Measurements from ENCODE around the gene IRS1.

The IRS1 gene

DNA sequence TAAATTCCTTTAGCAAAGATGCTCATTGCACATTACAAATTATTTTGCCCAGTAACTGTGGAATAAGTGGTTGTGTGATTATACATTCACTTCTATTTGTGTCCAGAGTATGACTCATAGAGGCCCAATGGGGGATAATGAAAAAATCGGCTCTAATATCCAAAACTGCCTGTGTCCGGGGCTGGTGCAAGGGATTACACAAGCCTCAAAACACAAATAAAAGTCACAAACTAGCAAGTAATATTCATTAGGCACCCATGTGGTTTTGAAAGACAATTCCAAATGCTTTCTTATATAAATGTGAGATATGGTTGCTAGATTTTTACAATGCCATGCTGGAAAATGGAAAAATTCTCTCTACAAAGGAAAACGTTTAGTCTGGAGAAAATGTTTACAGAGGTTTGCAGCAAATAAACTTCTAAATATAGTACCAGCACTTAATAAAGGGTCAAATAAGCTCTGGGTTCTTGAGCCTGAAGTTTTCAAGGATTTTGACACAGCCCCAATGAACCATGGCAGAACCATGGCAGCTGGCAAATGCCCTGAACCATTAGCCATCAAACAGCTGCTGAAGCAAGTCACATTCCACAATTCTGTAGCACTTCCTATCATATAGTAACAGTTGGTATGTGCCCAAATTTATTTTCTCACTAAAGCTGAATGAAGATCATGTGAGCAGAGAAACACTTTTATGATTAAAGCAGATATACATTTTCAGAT is 40.5 kb downstream of the IRS1 start:
- Histone ChIP-seq H4K20me1 (ENCODE audit: insufficient read depth) (no peaks in the 10 kb centered on the region), H3K27ac (no peak overlapping the region), H2AFZ (ENCODE audit: low read depth) (no peak overlapping the region), H3K36me3 (ENCODE audit: insufficient read depth) (no peaks in the 10 kb centered on the region), H3K4me1 (ENCODE audit: low read depth, poor library complexity, severe bottlenecking) (peaks cover 4% of the 10 kb centered on the region), H3K4me2 (no peak overlapping the region), H3K4me3 (IDR thresholded peaks at IDR 0.05; ENCODE audit: insufficient read depth, low read depth, low read length) (no peak overlapping the region), H3K9ac (no peak overlapping the region), H3K27me3 (ENCODE audit: insufficient read depth, low read depth) (no peaks in the 10 kb centered on the region), H3K79me2 (ENCODE audit: insufficient read depth, low read depth) (no peaks in the 10 kb centered on the region)
- TF ChIP-seq, protein P1, sequence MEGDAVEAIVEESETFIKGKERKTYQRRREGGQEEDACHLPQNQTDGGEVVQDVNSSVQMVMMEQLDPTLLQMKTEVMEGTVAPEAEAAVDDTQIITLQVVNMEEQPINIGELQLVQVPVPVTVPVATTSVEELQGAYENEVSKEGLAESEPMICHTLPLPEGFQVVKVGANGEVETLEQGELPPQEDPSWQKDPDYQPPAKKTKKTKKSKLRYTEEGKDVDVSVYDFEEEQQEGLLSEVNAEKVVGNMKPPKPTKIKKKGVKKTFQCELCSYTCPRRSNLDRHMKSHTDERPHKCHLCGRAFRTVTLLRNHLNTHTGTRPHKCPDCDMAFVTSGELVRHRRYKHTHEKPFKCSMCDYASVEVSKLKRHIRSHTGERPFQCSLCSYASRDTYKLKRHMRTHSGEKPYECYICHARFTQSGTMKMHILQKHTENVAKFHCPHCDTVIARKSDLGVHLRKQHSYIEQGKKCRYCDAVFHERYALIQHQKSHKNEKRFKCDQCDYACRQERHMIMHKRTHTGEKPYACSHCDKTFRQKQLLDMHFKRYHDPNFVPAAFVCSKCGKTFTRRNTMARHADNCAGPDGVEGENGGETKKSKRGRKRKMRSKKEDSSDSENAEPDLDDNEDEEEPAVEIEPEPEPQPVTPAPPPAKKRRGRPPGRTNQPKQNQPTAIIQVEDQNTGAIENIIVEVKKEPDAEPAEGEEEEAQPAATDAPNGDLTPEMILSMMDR (conservative IDR thresholded peaks at IDR 0.05; ENCODE audit: low read depth, low read length), result no peak

DNA sequence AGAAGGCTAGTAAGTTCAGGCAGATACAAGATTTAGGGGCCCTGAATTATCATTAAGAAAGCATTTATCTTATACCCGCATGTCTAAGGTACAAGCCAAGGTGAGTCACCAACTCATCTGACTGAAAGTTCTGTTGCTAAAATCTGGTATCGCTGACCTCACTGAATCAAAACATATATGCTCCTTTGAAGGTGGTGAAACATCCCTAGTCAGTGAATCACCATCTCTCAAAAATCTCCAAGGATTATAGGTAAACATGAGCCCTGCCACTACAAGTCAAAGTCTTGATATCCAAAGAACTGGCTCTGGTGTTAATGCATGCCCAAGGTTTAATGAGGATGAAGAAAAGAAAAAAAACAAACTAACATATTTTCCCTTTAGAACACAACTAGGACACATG is 43.5 kb downstream of the IRS1 start:
- Histone ChIP-seq H3K4me3 (IDR thresholded peaks at IDR 0.05; ENCODE audit: insufficient read depth, low read depth, low read length) (no peak overlapping the region), H3K4me2 (no peak overlapping the region), H3K9ac (no peak overlapping the region), H3K27ac (no peak overlapping the region), H3K27me3 (ENCODE audit: insufficient read depth, low read depth) (no peaks in the 10 kb centered on the region), H3K36me3 (ENCODE audit: insufficient read depth) (no peaks in the 10 kb centered on the region), H2AFZ (ENCODE audit: low read depth) (no peak overlapping the region), H3K79me2 (ENCODE audit: insufficient read depth, low read depth) (no peaks in the 10 kb centered on the region), H4K20me1 (ENCODE audit: insufficient read depth) (no peaks in the 10 kb centered on the region), H3K4me1 (ENCODE audit: low read depth, poor library complexity, severe bottlenecking) (peaks cover 4% of the 10 kb centered on the region)
- TF ChIP-seq, protein P1 (conservative IDR thresholded peaks at IDR 0.05; ENCODE audit: low read depth, low read length), result no peak

DNA sequence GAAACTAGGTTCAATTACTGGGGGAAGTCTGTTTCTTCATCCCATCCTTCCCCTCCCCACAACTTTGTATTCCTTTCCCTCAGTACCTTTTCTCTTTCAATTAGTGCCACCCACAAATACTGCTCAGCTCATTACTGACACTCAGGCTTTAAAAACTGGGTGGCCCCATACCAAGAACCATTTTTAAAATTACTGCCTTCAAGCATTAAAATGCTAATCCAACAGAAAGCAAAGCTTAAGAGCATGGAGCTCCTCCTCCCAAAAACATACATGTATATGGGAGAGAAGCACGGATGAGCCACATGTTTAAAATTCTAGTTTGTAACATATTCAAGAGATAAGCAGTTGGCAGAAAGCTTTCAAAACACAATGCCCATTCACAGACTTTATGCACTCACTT is 44.0 kb downstream of the IRS1 start:
- Histone ChIP-seq H3K79me2 (ENCODE audit: insufficient read depth, low read depth) (no peaks in the 10 kb centered on the region), H4K20me1 (ENCODE audit: insufficient read depth) (no peaks in the 10 kb centered on the region), H3K4me2 (no peak overlapping the region), H3K36me3 (ENCODE audit: insufficient read depth) (no peaks in the 10 kb centered on the region), H3K9ac (no peak overlapping the region), H3K4me1 (ENCODE audit: low read depth, poor library complexity, severe bottlenecking) (peaks cover 1% of the 10 kb centered on the region), H3K27me3 (ENCODE audit: insufficient read depth, low read depth) (no peaks in the 10 kb centered on the region), H3K4me3 (IDR thresholded peaks at IDR 0.05; ENCODE audit: insufficient read depth, low read depth, low read length) (no peak overlapping the region), H2AFZ (ENCODE audit: low read depth) (no peak overlapping the region), H3K27ac (no peak overlapping the region)
- TF ChIP-seq, protein P1 (conservative IDR thresholded peaks at IDR 0.05; ENCODE audit: low read depth, low read length), result no peak

DNA sequence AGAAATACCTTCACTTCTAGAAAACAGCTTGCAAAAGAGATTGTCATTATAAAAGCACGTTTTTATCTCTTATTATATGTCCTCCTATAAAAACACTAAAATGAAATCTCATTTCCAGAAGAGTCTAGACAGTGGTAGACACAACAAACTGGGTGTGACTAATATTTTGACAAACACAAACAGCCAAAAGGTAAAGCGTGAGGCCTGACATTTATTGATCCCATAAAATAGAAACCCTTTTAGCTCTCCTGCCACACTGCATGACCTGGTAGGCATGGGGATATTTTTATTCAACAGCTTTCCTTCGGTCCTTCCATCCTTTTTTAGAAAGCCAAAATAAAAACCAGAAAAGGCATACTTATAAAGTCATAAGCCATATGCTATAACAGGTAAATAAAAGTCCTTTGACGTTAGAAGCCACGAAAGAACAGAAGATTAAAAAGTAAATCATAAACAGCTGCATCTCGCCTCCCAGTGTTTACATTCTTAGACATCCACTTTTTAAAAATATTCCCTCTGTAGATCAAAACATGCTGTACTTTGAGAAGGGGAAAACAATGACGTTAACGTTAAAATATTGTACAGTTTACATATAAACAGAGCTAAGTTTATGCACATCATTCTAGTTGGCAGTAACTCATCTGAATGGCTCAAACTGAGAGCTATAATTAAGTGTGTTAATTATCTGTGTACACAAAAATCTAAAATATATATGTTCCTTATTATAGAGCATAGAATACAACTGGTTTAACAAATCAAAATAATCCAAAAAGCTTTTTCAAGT is 44.6 kb downstream of the IRS1 start:
- TF ChIP-seq, protein P1 (conservative IDR thresholded peaks at IDR 0.05; ENCODE audit: low read depth, low read length), result no peak
- H4K20me1 ChIP-seq (ENCODE audit: insufficient read depth), result no peaks in the 10 kb centered on the region
- H3K4me2 ChIP-seq, result no peak overlapping the region
- no peaks in the 10 kb centered on the region for H3K4me1 ChIP-seq (ENCODE audit: low read depth, poor library complexity, severe bottlenecking)
- H3K27me3 ChIP-seq (ENCODE audit: insufficient read depth, low read depth), result no peaks in the 10 kb centered on the region
- no peaks in the 10 kb centered on the region for H3K36me3 ChIP-seq (ENCODE audit: insufficient read depth)
- no peak overlapping the region for H2AFZ ChIP-seq (ENCODE audit: low read depth)
- no peak overlapping the region for H3K9ac ChIP-seq
- no peak overlapping the region for H3K27ac ChIP-seq
- H3K4me3 ChIP-seq (IDR thresholded peaks at IDR 0.05; ENCODE audit: insufficient read depth, low read depth, low read length), result no peak overlapping the region
- no peaks in the 10 kb centered on the region for H3K79me2 ChIP-seq (ENCODE audit: insufficient read depth, low read depth)

Data from KMS-11 (cell line).